Activated CD8-positive, alpha-beta T cell treated with anti-CD3 and anti-CD28 coated beads for 36 hours (primary cell): Measurements from ENCODE around the gene TP53I11. TPM values are rescaled to one million over a fixed set of nuclear protein-coding genes. Genes with fewer than 3 reads are reported as not detected.

ENCODE experiments used
- ATAC-seq: fragments of 200-7000 bp; cut with Tn5 transposase; one replicate; pipeline ENCODE4 v1.10.0; 2021; ENCODE audit warnings: mild to moderate bottlenecking, moderate library complexity
- CTCF ChIA-PET: fragments of 350-600 bp; sonication (Branson Sonifier 250); formaldehyde crosslinking; loops from one replicate; lab custom pipeline; 2021; ENCODE audit warnings: antibody characterized with exemption; lab: Charles Lee
- POLR2A ChIA-PET: fragments of 350-600 bp; sonication (Branson Sonifier 250); formaldehyde crosslinking; loops from one replicate; lab custom pipeline; 2021; ENCODE audit warnings: antibody characterized with exemption; lab: Charles Lee
- DNase-seq: peaks from one replicate; pipeline ENCODE4 v3.0.0-alpha.2; 2020
- H3K27ac Mint-ChIP-seq: one replicate; pipeline ENCODE4 v1.8.0; 2021; ENCODE audit warnings: mild to moderate bottlenecking, mixed read lengths
- H3K27me3 Mint-ChIP-seq: one replicate; pipeline ENCODE4 v1.8.0; 2021; ENCODE audit warnings: mixed read lengths
- H3K36me3 Mint-ChIP-seq: one replicate; pipeline ENCODE4 v1.8.0; 2021; ENCODE audit warnings: low read depth, mixed read lengths
- H3K4me1 Mint-ChIP-seq: one replicate; pipeline ENCODE4 v1.8.0; 2021; ENCODE audit warnings: low read depth, mixed read lengths
- H3K4me3 Mint-ChIP-seq: one replicate; pipeline ENCODE4 v1.8.0; 2021; ENCODE audit warnings: mild to moderate bottlenecking, moderate library complexity, mixed read lengths
- H3K9me3 Mint-ChIP-seq: one replicate; pipeline ENCODE4 v1.8.0; 2021; ENCODE audit warnings: mixed read lengths
- CTCF ChIP-seq: fragments of 200-600 bp; IDR thresholded peaks from one replicate; pipeline ENCODE4 v1.8.0; 2022; ENCODE audit warnings: antibody characterized with exemption, mild to moderate bottlenecking
- intact Hi-C: fragments of 100-400 bp; cut with micrococcal nuclease; formaldehyde crosslinking; loops from one replicate; pipeline ENCODE4 v1.10.0; 2022
- total RNA-seq, 2 experiments: library from RNA; stranded (reverse); gene quantifications; one replicate each; pipeline ENCODE4 v1.2.3, GENCODE V29; 2021

TP53I11 gene
- total RNA-seq, 2 experiments from 2014 or later, result 15.2 to 17.5 TPM

GRCh38 chr11:44889266-44889665 lies 61.4 kb downstream of the TP53I11 start:
- H3K27me3 Mint-ChIP-seq, result no peaks in the 10 kb centered on the region
- no peaks in the 10 kb centered on the region for H3K9me3 Mint-ChIP-seq
- POLR2A ChIA-PET, result no interaction called here
- no peak for DNase-seq
- CTCF ChIA-PET, result interaction anchor here (0.6 kb wide), 1 partner anchor 61 kb away, joined by 5 read pairs; no protein-coding TSS in a partner anchor
- H3K36me3 Mint-ChIP-seq, result no peaks in the 10 kb centered on the region
- intact Hi-C loops, result no loop called here
- H3K4me1 Mint-ChIP-seq, result no peaks in the 10 kb centered on the region
- H3K4me3 Mint-ChIP-seq, result no peak overlapping the region
- no peak for ATAC-seq
- no peak overlapping the region for H3K27ac Mint-ChIP-seq
- no peak for TF ChIP-seq CTCF

- H3K4me3 Mint-ChIP-seq, result no peak overlapping the region
- no peaks in the 10 kb centered on the region for H3K27me3 Mint-ChIP-seq
- POLR2A ChIA-PET, result no interaction called here
- H3K27ac Mint-ChIP-seq, result no peak overlapping the region
- intact Hi-C loops, result no loop called here
- no peaks in the 10 kb centered on the region for H3K9me3 Mint-ChIP-seq
- no peaks in the 10 kb centered on the region for H3K36me3 Mint-ChIP-seq
- no peaks in the 10 kb centered on the region for H3K4me1 Mint-ChIP-seq
- TF ChIP-seq CTCF, result no peak
- DNase-seq (no peak), ATAC-seq (no peak)
- CTCF ChIA-PET, result interaction anchor here (0.8 kb wide), 1 partner anchor 23 kb away, joined by 4 read pairs; no protein-coding TSS in a partner anchor
Observed at GRCh38 chr11:44887636-44888035, 63.0 kb downstream of the TP53I11 start.

GRCh38 chr11:44886790-44887140 lies 63.9 kb downstream of the TP53I11 start:
- POLR2A ChIA-PET, result no interaction called here
- H3K9me3 Mint-ChIP-seq, result no peaks in the 10 kb centered on the region

GRCh38 chr11:44885919-44886789 lies 64.5 kb downstream of the TP53I11 start:
- Mint-ChIP-seq H3K36me3 (no peaks in the 10 kb centered on the region), H3K4me1 (no peaks in the 10 kb centered on the region), H3K27ac (no peak overlapping the region), H3K27me3 (no peaks in the 10 kb centered on the region), H3K4me3 (no peak overlapping the region), H3K9me3 (no peaks in the 10 kb centered on the region)
- ATAC-seq (no peak), DNase-seq (no peak)
- intact Hi-C loops, result no loop called here
- POLR2A ChIA-PET, result no interaction called here
- TF ChIP-seq CTCF, result no peak
- CTCF ChIA-PET, result interaction anchor here (0.6 to 1.4 kb wide), 4 partner anchors 8 to 269 kb away, joined by 3 to 6 read pairs (median 4); no protein-coding TSS in a partner anchor

More at GRCh38 chr11:44886790-44887140, 63.9 kb downstream of the TP53I11 start:
- TF ChIP-seq CTCF, result no peak
- Mint-ChIP-seq H3K4me3 (no peak overlapping the region), H3K27me3 (no peaks in the 10 kb centered on the region), H3K4me1 (no peaks in the 10 kb centered on the region), H3K27ac (no peak overlapping the region), H3K36me3 (no peaks in the 10 kb centered on the region)
- CTCF ChIA-PET, result interaction anchor here (0.6 to 1.4 kb wide), 3 partner anchors 24 to 270 kb away, joined by 3 to 5 read pairs (median 3); no protein-coding TSS in a partner anchor
- intact Hi-C loops, result no loop called here
- no peak for DNase-seq
- ATAC-seq, result no peak
